Pancreas (tissue), 10 donors: ENCODE data around the gene SMIM32. TPM values are rescaled to one million over a fixed set of nuclear protein-coding genes. Genes with fewer than 3 reads are reported as not detected.

ENCODE experiments used
- ATAC-seq, 4 donors: fragments of 200-7000 bp; cut with Tn5 transposase; one replicate each; pipeline versions ENCODE4 v1.8.0 to v1.9.1; 2020; ENCODE audit warnings: mild to moderate bottlenecking in 4 of 4, moderate library complexity in 4 of 4
- DNase-seq, 6 donors: peaks; one replicate each; pipeline ENCODE4 v3.0.0-alpha.2; 2020
- FAIRE-seq: peaks from 2 replicates; lab custom pipeline; 2012; peaks lifted over from hg19 to GRCh38; lab: Jason Lieb, UNC
- H3K27ac ChIP-seq, 4 donors: fragments of 200-600 bp; sonication (generic); 1 replicate in 3 of 4; 2 replicates in 1 of 4; pipeline versions ENCODE4 v1.5.0 to v1.8.0; 2020
- H3K27me3 ChIP-seq, 4 donors: fragments of 200-600 bp; one replicate each; pipeline ENCODE4 v1.8.0; 2021
- H3K36me3 ChIP-seq, 3 donors: fragments of 200-600 bp; sonication (generic) in 1 of 3; one replicate each; pipeline versions ENCODE4 v1.5.0 to v1.8.0; 2020 to 2021
- H3K4me1 ChIP-seq, 3 donors: fragments of 200-600 bp; one replicate each; pipeline ENCODE4 v1.8.0; 2021
- H3K4me3 ChIP-seq, 4 donors: fragments of 200-600 bp; sonication (generic) in 2 of 4; one replicate each; pipeline versions ENCODE4 v1.5.0 to v1.8.0; 2020 to 2021
- H3K9me3 ChIP-seq, 4 donors: fragments of 200-600 bp; one replicate each; pipeline ENCODE4 v1.8.0; 2021
- CTCF ChIP-seq, 4 donors: fragments of 200-600 bp; sonication (generic) in 3 of 4; IDR thresholded peaks; one replicate each; pipeline versions ENCODE4 v1.5.0 to v1.8.0; 2021; ENCODE audit warnings: antibody characterized with exemption in 4 of 4
- WGBS, 2 donors: extraction: QIAGEN DNeasy Blood & Tissue Kit; methylation state at CpG; one replicate each; pipeline ENCODE4 v1.1.7; 2013; 5-methylcytosine and 5-hydroxymethylcytosine counted together
- intact Hi-C, 3 donors: fragments of 100-400 bp; cut with DNase I; formaldehyde crosslinking; loops; one replicate each; pipeline versions ENCODE4 v1.11.1 to v1.14.2; 2022
- polyA plus RNA-seq, 2 donors: library from polyadenylated mRNA; stranded (reverse); fragments of 200-250 nt; gene quantifications; one replicate each; pipeline ENCODE4 v1.2.3, GENCODE V29; 2013
- total RNA-seq, 6 donors: library from RNA; stranded (reverse); fragmentation: NEBNext Ultra II Directional in 4 of 6; extraction: Animal tissue kit (Norgen Biotek cat#: 25700) in 4 of 6; gene quantifications; one replicate each; pipeline versions ENCODE4 v1.2.1 to v1.2.4, GENCODE V29; 2021 to 2023
- donor health status: healthy with polysubstance abuse.
- donor health status: DM: no; HTN: no; CAD: no; lungs with moderate emphysema.
- donor health status: DM: no; HTN: no; CAD: no.
- donor health status: control.
- donor health status: control.
- donor health status: Bipolar disorder and iron deficiency.
- donor health status: DM: yes; HTN: yes; CAD: no.
- donor health status: DM: no; HTN: no; CAD: no.
- donor health status: DM: no; HTN: no; CAD: no.
- donor health status: DM: yes; HTN: yes; CAD: no.

The SMIM32 gene
- total and polyA plus RNA-seq, 8 donors: 0.12 to 4.2 (median 0.43) TPM; not detected in 1

DNA sequence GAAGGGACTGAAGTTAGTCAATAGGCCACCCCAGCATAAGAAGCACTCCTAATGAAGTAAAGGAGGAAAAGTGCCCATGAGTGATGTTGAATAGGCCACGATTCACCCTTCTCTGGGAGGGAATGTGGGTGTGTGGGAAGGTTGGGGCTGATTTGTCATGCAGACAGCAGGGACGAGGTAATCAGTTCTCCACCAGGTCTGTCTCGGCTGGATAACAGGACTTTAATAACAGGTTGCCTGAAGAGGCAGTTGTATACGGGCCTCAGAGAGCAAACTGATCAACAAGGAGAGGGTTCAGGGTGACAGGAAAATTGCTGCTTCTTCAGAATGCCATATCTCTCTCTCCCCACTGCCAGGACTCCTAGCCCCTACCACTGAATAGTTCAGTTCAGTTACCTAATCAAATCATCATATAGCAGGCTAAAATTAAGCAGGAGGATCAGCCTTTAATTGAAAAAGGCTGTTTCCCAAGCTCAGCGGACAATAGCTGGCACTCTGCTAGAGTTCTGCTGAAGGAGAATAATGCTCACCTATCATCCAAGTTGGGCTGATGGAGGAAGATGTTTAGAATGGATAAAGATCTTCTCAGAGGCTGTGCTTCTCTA is 43.6 kb upstream of the SMIM32 start:
- H3K4me1 ChIP-seq: no peaks in the 10 kb centered on the region
- H3K4me3 ChIP-seq: no peak overlapping the region
- no peak for TF ChIP-seq CTCF (IDR thresholded peaks at IDR 0.05)
- WGBS, 2 donors: 43 to 48% methylated on average over 5 of the region's 5 CpGs
- no peaks in the 10 kb centered on the region for H3K27me3 ChIP-seq
- H3K27ac ChIP-seq: no peak overlapping the region
- DNase-seq (no peak), FAIRE-seq (no peak), ATAC-seq (no peak)
- no peaks in the 10 kb centered on the region for H3K9me3 ChIP-seq
- intact Hi-C loops: no loop called here
- H3K36me3 ChIP-seq: no peaks in the 10 kb centered on the region

GRCh38 chr5:136235321-136235720 is 42.4 kb upstream of the SMIM32 start:
- no peaks in the 10 kb centered on the region for H3K9me3 ChIP-seq
- ATAC-seq (no peak), FAIRE-seq (no peak), DNase-seq (no peak)
- H3K27me3 ChIP-seq: no peaks in the 10 kb centered on the region
- no peaks in the 10 kb centered on the region for H3K36me3 ChIP-seq
- no peaks in the 10 kb centered on the region for H3K4me1 ChIP-seq
- no peak overlapping the region for H3K4me3 ChIP-seq
- TF ChIP-seq CTCF (IDR thresholded peaks at IDR 0.05): no peak
- WGBS, 2 donors: 0 to 55% methylated on average over 1 of the region's 1 CpG
- H3K27ac ChIP-seq: no peak overlapping the region
- intact Hi-C loops: no loop called here

- Histone ChIP-seq H3K27ac (no peak overlapping the region), H3K36me3 (no peaks in the 10 kb centered on the region), H3K27me3 (no peaks in the 10 kb centered on the region), H3K4me3 (no peak overlapping the region), H3K4me1 (no peaks in the 10 kb centered on the region), H3K9me3 (no peaks in the 10 kb centered on the region)
- FAIRE-seq (no peak), ATAC-seq (no peak), DNase-seq (no peak)
- no peak for TF ChIP-seq CTCF (IDR thresholded peaks at IDR 0.05)
- 76 to 78% methylated on average over 6 of the region's 6 CpGs for WGBS, 2 donors
- intact Hi-C loops: no loop called here
Observed at GRCh38 chr5:136232316-136232715, 39.4 kb upstream of the SMIM32 start.

- DNase-seq (no peak), ATAC-seq (no peak), FAIRE-seq (no peak)
- Histone ChIP-seq H3K9me3 (no peaks in the 10 kb centered on the region), H3K4me1 (no peaks in the 10 kb centered on the region), H3K27ac (no peak overlapping the region), H3K27me3 (no peaks in the 10 kb centered on the region), H3K36me3 (no peaks in the 10 kb centered on the region), H3K4me3 (no peak overlapping the region)
- 23 to 33% methylated on average over 1 of the region's 1 CpG for WGBS, 2 donors
- intact Hi-C loops: no loop called here
- no peak for TF ChIP-seq CTCF (IDR thresholded peaks at IDR 0.05)
Observed at GRCh38 chr5:136230176-136230575, 37.2 kb upstream of the SMIM32 start.

- no peak for ATAC-seq
- H3K27me3 ChIP-seq: no peaks in the 10 kb centered on the region
- intact Hi-C loops: no loop called here
- no peaks in the 10 kb centered on the region for H3K4me1 ChIP-seq
- no peak for FAIRE-seq
- no peak overlapping the region for H3K4me3 ChIP-seq
- H3K27ac ChIP-seq: no peak overlapping the region
- no peak for DNase-seq
- WGBS, 2 donors: 60 to 68% methylated on average over 7 of the region's 7 CpGs
- H3K9me3 ChIP-seq: no peaks in the 10 kb centered on the region
- no peak for TF ChIP-seq CTCF (IDR thresholded peaks at IDR 0.05)
- no peaks in the 10 kb centered on the region for H3K36me3 ChIP-seq
Observed at GRCh38 chr5:136228136-136228757, 35.3 kb upstream of the SMIM32 start.
